Measurements from ENCODE around the gene GNL2. TPM values are rescaled to one million over a fixed set of nuclear protein-coding genes. Genes with fewer than 3 reads are reported as not detected.

The GNL2 gene
- total RNA-seq, 1 donor from 2014 or later = 64.5 TPM

GRCh38 chr1:37614105-37614504, 18.4 kb upstream of the GNL2 start:
- Histone ChIP-seq H3K4me3 (ENCODE audit: low read depth, low read length) (no peak overlapping the region), H3K27me3 (ENCODE audit: control insufficient read depth, insufficient read depth, low read length) (peaks cover 5% of the 10 kb centered on the region)
- no peak for FAIRE-seq

GRCh38 chr1:37612186-37612585, 16.4 kb upstream of the GNL2 start:
- no peak for DNase-seq (ENCODE audit: low read depth)
- H3K27me3 ChIP-seq (ENCODE audit: control insufficient read depth, insufficient read depth, low read length) = peaks cover 4% of the 10 kb centered on the region
- H3K36me3 ChIP-seq (ENCODE audit: control insufficient read depth, insufficient read depth, low read length) = no peaks in the 10 kb centered on the region
- H3K4me3 ChIP-seq (ENCODE audit: low read depth, low read length) = no peak overlapping the region
- FAIRE-seq = no peak
- no peak for TF ChIP-seq CTCF (IDR thresholded peaks at IDR 0.05; ENCODE audit: insufficient read depth, low read length, severe bottlenecking)

More at GRCh38 chr1:37614105-37614504, 18.4 kb upstream of the GNL2 start:
- no peak for TF ChIP-seq CTCF (IDR thresholded peaks at IDR 0.05; ENCODE audit: insufficient read depth, low read length, severe bottlenecking)
- no peaks in the 10 kb centered on the region for H3K36me3 ChIP-seq (ENCODE audit: control insufficient read depth, insufficient read depth, low read length)
- no peak for DNase-seq (ENCODE audit: low read depth)

- no peak overlapping the region for H3K4me3 ChIP-seq (ENCODE audit: low read depth, low read length)
- DNase-seq (ENCODE audit: low read depth) = no peak
- H3K36me3 ChIP-seq (ENCODE audit: control insufficient read depth, insufficient read depth, low read length) = no peaks in the 10 kb centered on the region
- no peak for TF ChIP-seq CTCF (IDR thresholded peaks at IDR 0.05; ENCODE audit: insufficient read depth, low read length, severe bottlenecking)
- H3K27me3 ChIP-seq (ENCODE audit: control insufficient read depth, insufficient read depth, low read length) = peaks cover 4% of the 10 kb centered on the region
- no peak for FAIRE-seq
Observed at GRCh38 chr1:37609994-37610393, 14.3 kb upstream of the GNL2 start.

GRCh38 chr1:37609002-37609401, 13.3 kb upstream of the GNL2 start:
- DNase-seq (ENCODE audit: low read depth) (no peak), FAIRE-seq (no peak)
- Histone ChIP-seq H3K27me3 (ENCODE audit: control insufficient read depth, insufficient read depth, low read length) (peaks cover 4% of the 10 kb centered on the region), H3K4me3 (ENCODE audit: low read depth, low read length) (no peak overlapping the region), H3K36me3 (ENCODE audit: control insufficient read depth, insufficient read depth, low read length) (no peaks in the 10 kb centered on the region)
- no peak for TF ChIP-seq CTCF (IDR thresholded peaks at IDR 0.05; ENCODE audit: insufficient read depth, low read length, severe bottlenecking)

- peaks cover 4% of the 10 kb centered on the region for H3K27me3 ChIP-seq (ENCODE audit: control insufficient read depth, insufficient read depth, low read length)
- H3K4me3 ChIP-seq (ENCODE audit: low read depth, low read length) = no peak overlapping the region
- no peak for TF ChIP-seq CTCF (IDR thresholded peaks at IDR 0.05; ENCODE audit: insufficient read depth, low read length, severe bottlenecking)
Observed at GRCh38 chr1:37606481-37607263, 10.9 kb upstream of the GNL2 start.

More at GRCh38 chr1:37606481-37607263, 10.9 kb upstream of the GNL2 start:
- no peak for FAIRE-seq
- no peak for DNase-seq (ENCODE audit: low read depth)
- H3K36me3 ChIP-seq (ENCODE audit: control insufficient read depth, insufficient read depth, low read length) = no peaks in the 10 kb centered on the region

Data from bronchial epithelial cell (primary cell).